BLaER1 (cell line): ENCODE measurements around the gene OCA2.

ENCODE experiments used
- H3K27ac ChIP-seq: shearing (Covaris generic); formaldehyde crosslinking; 2 replicates; pipeline ENCODE4 v1.8.1; 2022
- H3K27me3 ChIP-seq: shearing (Covaris generic); formaldehyde crosslinking; 2 replicates; pipeline ENCODE4 v1.8.1; 2022
- H3K36me3 ChIP-seq: shearing (Covaris generic); formaldehyde crosslinking; 2 replicates; pipeline ENCODE4 v1.8.1; 2022
- H3K4me1 ChIP-seq: shearing (Covaris generic); formaldehyde crosslinking; 2 replicates; pipeline ENCODE4 v1.8.1; 2022
- H3K4me2 ChIP-seq: shearing (Covaris generic); formaldehyde crosslinking; 2 replicates; pipeline ENCODE4 v1.8.1; 2022
- H3K4me3 ChIP-seq: shearing (Covaris generic); formaldehyde crosslinking; 2 replicates; pipeline ENCODE4 v1.8.1; 2022
- H3K9ac ChIP-seq: shearing (Covaris generic); formaldehyde crosslinking; 2 replicates; pipeline ENCODE4 v1.8.1; 2022
- H3K9me3 ChIP-seq: shearing (Covaris generic); formaldehyde crosslinking; 2 replicates; pipeline ENCODE4 v1.8.1; 2022
- H4K20me1 ChIP-seq: shearing (Covaris generic); formaldehyde crosslinking; 2 replicates; pipeline ENCODE4 v1.8.1; 2022
- Cebpa-rat ChIP-seq: shearing (Covaris generic); IDR thresholded peaks from 2 replicates; pipeline ENCODE4 v1.8.1; 2022

The OCA2 gene

GRCh38 chr15:28096670-28097431 lies 2.3 kb downstream of the OCA2 start:
- Histone ChIP-seq H3K9me3 (peaks cover 6% of the 10 kb centered on the region; the same call in 1 of the 2 replicates), H3K4me3 (peak overlapping the region; percentile 66), H3K27me3 (peaks cover 81% of the 10 kb centered on the region), H3K27ac (no peak overlapping the region), H3K4me1 (peaks cover 48% of the 10 kb centered on the region), H3K36me3 (no peaks in the 10 kb centered on the region), H3K4me2 (peak overlapping the region; percentile 98), H4K20me1 (peaks cover 49% of the 10 kb centered on the region), H3K9ac (0 out of 2 replicates have a peak overlapping the region, but pooled peaks have one; percentile 0)
- TF ChIP-seq Cebpa-rat, result no peak

DNA sequence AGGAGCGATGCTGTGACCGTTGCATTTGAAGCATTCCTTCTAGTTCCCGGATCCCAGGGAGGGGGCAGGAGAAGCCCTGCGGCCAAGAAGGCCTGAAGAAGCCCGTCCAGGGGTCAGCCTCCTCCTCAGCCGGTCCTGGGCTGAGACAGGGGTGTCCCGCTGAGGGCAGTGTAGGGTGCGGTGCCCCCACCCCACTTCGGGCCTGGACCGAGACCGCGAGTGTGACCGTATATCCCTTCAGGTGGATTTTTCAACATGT lies 2.8 kb downstream of the OCA2 start:
- peaks cover 49% of the 10 kb centered on the region for H4K20me1 ChIP-seq
- H3K9me3 ChIP-seq, result peaks cover 11% of the 10 kb centered on the region
- peaks cover 81% of the 10 kb centered on the region for H3K27me3 ChIP-seq
- no peak for TF ChIP-seq Cebpa-rat
- peaks cover 43% of the 10 kb centered on the region for H3K4me1 ChIP-seq
- H3K27ac ChIP-seq, result no peak overlapping the region
- H3K4me3 ChIP-seq, result peak overlapping the region; percentile 66
- H3K4me2 ChIP-seq, result peak overlapping the region; percentile 98
- H3K9ac ChIP-seq, result 0 out of 2 replicates have a peak overlapping the region, but pooled peaks have one; percentile 0
- no peaks in the 10 kb centered on the region for H3K36me3 ChIP-seq

DNA sequence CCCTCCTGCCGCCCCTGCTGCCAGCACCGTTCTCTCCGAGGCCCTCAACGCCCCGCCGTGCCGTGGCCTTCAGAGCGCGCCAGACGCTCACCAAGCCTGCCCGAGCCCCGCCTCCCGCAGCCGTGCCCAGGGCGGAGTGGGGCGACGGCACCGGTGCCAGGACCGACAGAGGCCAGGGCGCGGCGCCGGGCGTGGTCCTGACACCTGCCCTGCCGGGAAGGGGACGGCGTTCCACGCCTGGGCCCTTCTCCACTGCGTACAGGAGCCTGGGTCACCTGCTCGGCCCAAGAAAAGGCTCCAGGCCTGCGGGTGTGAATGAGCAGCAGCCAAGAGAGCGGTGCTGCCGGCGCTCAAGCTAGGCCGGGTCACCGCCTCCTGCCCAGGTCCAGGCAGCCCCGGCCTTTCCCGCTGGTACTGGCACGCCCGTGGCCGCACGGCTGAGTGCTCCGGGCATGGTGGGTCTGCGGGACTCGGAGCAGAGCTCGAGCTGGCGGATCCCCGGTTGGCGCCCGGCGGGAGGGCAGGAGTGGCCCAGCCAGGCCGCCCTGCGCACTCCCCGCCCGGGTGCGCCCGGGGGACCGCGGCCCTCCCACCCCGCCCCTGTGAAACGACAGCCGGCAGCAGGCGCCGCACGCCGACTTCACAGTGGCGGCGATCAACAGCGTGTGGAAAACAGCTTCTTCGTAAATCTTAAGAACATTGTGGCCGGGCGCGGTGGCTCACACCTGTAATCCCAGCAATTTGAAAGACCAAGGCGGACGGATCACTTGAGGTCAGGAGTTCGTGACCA lies 4.2 kb downstream of the OCA2 start:
- TF ChIP-seq Cebpa-rat, result no peak
- Histone ChIP-seq H3K27me3 (peaks cover 73% of the 10 kb centered on the region), H3K27ac (no peak overlapping the region), H3K4me3 (peak overlapping the region; percentile 66), H3K9ac (0 out of 2 replicates have a peak overlapping the region, but pooled peaks have one; percentile 25), H3K36me3 (no peaks in the 10 kb centered on the region), H3K4me1 (peaks cover 42% of the 10 kb centered on the region), H3K9me3 (peaks cover 17% of the 10 kb centered on the region), H3K4me2 (peak overlapping the region; percentile 98), H4K20me1 (peaks cover 49% of the 10 kb centered on the region)

DNA sequence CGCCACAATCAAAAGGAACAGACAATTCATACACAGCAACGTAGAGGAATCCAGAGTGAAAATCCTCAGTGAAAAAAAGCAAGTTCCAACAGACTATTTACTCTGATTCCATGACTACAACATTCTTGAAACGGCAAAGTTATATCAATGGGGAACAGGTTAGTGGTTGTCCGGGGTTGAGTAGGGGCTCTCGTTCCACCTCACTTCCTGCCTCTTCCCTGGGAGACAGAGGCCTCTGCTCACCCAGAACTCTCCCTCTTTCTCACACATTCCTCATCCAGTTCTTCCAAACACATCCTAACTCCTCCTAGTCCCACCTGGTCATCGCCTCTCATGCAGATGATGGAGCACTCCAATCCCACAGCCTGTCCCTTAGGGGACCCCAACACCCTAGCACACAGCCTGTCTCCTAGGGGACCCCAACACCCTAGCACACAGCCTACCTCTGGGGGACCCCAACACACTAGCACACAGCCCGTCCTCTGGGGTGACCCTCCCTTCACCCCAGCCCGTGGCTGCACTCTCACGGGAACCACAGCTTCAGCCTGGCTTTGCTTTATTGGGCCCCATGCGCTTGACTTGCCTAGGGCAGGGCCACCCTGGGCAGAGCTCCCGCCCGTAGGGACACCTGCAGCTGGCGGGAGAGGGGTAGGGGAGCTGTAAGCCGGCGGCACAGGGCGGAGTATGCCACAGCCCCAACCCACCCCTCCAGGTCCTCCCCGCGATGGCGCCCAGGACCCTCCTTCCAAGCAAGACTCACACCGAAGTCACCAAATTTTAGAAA lies 5.2 kb downstream of the OCA2 start:
- H3K4me3 ChIP-seq, result 0 out of 2 replicates have a peak overlapping the region, but pooled peaks have one; percentile 66
- no peak for TF ChIP-seq Cebpa-rat
- H4K20me1 ChIP-seq, result peaks cover 48% of the 10 kb centered on the region
- peaks cover 27% of the 10 kb centered on the region for H3K9me3 ChIP-seq
- no peak overlapping the region for H3K9ac ChIP-seq
- H3K4me2 ChIP-seq, result peak overlapping the region; percentile 98; the same call in 1 of the 2 replicates
- H3K4me1 ChIP-seq, result peaks cover 41% of the 10 kb centered on the region
- no peaks in the 10 kb centered on the region for H3K36me3 ChIP-seq
- H3K27ac ChIP-seq, result no peak overlapping the region
- peaks cover 63% of the 10 kb centered on the region for H3K27me3 ChIP-seq

DNA sequence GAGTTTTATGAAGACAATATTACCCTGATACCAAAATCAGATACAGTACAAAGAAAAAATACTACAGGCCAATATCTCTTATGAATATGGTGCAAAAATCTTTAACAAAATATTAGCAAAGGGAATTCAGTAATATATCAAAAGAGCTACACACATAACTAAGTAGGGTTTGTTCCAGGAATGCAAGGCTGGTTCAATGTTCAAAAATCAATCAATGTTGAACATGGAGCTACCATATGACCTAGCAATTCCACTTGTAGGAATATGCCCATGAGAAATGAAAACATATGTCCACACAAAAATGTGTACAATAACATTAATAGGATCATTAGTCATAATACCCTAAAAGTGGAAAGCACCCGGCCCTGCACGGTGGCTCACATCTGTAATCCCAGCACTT lies 7.8 kb downstream of the OCA2 start:
- H3K36me3 ChIP-seq, result no peaks in the 10 kb centered on the region
- H3K27ac ChIP-seq, result no peak overlapping the region
- no peak overlapping the region for H3K4me3 ChIP-seq
- TF ChIP-seq Cebpa-rat, result no peak
- peaks cover 23% of the 10 kb centered on the region for H3K4me1 ChIP-seq
- peaks cover 33% of the 10 kb centered on the region for H3K9me3 ChIP-seq
- H4K20me1 ChIP-seq, result peaks cover 22% of the 10 kb centered on the region
- H3K9ac ChIP-seq, result no peak overlapping the region
- H3K27me3 ChIP-seq, result peaks cover 37% of the 10 kb centered on the region
- H3K4me2 ChIP-seq, result no peak overlapping the region

DNA sequence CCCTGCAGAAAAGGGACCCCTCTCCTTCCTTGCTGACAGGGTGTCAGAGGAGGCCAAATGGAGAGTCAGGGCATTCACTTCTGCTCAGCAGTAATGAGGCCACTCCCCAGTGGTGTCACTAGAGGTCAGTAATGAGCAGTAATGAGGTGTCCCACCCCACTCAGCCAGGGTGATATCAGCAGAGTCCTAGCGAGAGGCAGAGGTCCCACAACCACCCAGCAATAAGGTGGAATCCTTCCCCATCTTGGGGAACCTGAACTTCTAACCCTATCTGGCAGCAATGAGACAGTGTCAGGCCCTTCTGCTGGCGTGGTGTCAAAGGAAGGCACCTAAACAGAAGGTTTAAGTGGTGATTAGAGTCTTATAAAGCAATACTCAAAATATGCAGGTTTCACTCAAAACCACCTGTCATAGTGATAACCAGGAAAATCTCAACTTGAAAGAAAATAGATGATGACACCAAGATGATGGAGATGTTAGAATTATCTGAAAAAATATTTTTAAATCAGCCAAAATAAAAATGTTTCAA lies 12.9 kb downstream of the OCA2 start:
- Histone ChIP-seq H3K36me3 (no peaks in the 10 kb centered on the region), H3K9ac (no peak overlapping the region), H3K27me3 (no peaks in the 10 kb centered on the region), H3K4me2 (no peak overlapping the region), H3K9me3 (peaks cover 28% of the 10 kb centered on the region), H3K4me3 (no peak overlapping the region), H3K27ac (no peak overlapping the region), H3K4me1 (peaks cover 12% of the 10 kb centered on the region), H4K20me1 (no peaks in the 10 kb centered on the region)
- no peak for TF ChIP-seq Cebpa-rat

- Histone ChIP-seq H3K36me3 (no peaks in the 10 kb centered on the region), H4K20me1 (no peaks in the 10 kb centered on the region), H3K4me1 (peaks cover 12% of the 10 kb centered on the region), H3K4me3 (no peak overlapping the region), H3K9ac (no peak overlapping the region), H3K9me3 (peaks cover 23% of the 10 kb centered on the region), H3K4me2 (no peak overlapping the region), H3K27me3 (no peaks in the 10 kb centered on the region), H3K27ac (no peak overlapping the region)
- no peak for TF ChIP-seq Cebpa-rat
These were observed 13.5 kb downstream of the OCA2 start for GRCh38 chr15:28085489-28086174.

DNA sequence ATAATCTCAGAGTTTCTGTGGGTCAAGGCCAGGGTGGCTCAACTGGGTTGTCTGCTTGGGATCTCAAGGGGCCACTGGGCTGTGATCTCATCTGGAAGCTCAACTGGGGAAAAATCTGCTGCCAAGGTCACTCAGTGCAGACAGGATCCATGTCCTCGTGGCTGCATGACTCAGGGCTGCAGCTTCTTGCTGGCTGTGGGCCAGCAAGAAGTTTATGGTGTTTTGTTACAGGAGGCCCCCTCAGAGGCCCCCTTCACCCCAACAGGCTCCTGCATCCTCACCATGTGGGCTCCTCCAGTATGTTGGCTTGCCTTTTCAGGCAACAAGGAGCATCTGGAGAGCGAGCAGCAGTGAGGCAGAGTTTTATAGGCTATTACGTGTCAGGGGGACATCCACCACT lies 14.6 kb downstream of the OCA2 start:
- H3K4me3 ChIP-seq, result no peak overlapping the region
- H3K9me3 ChIP-seq, result peaks cover 19% of the 10 kb centered on the region
- H4K20me1 ChIP-seq, result no peaks in the 10 kb centered on the region
- no peak overlapping the region for H3K9ac ChIP-seq
- TF ChIP-seq Cebpa-rat, result no peak
- H3K36me3 ChIP-seq, result no peaks in the 10 kb centered on the region
- H3K27me3 ChIP-seq, result no peaks in the 10 kb centered on the region
- no peak overlapping the region for H3K27ac ChIP-seq
- no peak overlapping the region for H3K4me2 ChIP-seq
- peaks cover 12% of the 10 kb centered on the region for H3K4me1 ChIP-seq
